NCI-H1105 treated with DMSO at 0.1 percent for 48 hours (cell line): ENCODE measurements around the gene LMO1.

Experiments
- DNase-seq: peaks from one replicate; lab custom pipeline; 2025; lab: John Stamatoyannopoulos, UW

The LMO1 gene

GRCh38 chr11:8227156-8228152 is 36.2 kb downstream of the LMO1 start:
- no peak for DNase-seq

- DNase-seq: peak; percentile 69
Observed at GRCh38 chr11:8225589-8226036, 38.1 kb downstream of the LMO1 start.

- no peak for DNase-seq
Observed at GRCh38 chr11:8224711-8225110, 39.0 kb downstream of the LMO1 start.

- no peak for DNase-seq
Observed at GRCh38 chr11:8224161-8224591, 39.5 kb downstream of the LMO1 start.

DNA sequence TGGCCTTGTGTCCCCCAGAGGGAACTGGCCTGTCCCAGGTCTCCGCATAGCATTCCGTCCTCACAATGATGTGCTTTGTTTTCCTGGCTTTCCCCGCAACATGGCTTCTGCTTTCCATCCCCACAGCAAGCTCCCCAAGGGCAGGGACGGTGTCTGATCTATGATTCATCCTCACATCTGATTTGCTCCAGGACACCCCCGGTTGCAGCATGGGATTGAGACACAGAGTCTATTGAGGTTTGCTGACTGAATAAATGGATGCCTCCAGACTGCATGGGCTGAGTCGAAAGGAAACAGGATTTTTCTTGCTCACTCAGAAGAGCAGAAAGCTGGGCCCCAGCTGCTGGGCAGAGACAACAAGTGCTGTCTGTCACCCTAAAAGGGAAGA is 40.2 kb downstream of the LMO1 start:
- DNase-seq: no peak

DNA sequence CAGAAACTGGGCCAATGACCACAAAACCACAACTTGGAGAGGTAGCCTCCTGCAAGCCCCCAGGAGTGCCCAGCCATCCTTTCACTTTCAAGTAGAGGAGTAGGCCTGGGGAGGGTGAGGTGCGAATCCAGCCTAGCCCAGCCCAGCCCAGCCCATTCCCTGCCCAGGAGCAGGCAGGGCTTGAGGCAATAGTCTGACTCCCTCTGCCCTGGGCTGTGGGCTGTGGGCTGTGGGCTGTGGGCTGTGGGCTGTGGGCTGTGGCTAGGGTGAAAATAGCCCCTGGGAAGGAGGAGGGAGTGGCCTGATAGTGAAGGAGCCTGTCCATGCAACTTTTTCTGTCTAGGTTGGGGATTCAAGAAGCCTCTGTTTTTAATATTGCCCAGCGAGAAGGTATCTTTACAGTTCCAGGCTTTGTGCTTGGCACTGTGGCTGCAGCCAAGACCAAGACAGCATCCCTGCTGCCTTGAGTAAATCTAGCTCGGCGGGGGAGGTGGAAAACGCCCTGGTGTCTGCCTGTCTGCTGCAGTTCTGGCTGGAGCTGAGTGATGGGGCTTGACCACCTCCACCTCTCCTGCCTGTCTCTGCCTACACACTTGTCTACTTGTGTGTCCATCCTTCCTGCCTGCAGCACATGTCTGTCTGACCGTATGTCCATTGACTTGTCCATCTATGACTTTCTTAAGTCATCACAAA is 40.7 kb downstream of the LMO1 start:
- no peak for DNase-seq

DNA sequence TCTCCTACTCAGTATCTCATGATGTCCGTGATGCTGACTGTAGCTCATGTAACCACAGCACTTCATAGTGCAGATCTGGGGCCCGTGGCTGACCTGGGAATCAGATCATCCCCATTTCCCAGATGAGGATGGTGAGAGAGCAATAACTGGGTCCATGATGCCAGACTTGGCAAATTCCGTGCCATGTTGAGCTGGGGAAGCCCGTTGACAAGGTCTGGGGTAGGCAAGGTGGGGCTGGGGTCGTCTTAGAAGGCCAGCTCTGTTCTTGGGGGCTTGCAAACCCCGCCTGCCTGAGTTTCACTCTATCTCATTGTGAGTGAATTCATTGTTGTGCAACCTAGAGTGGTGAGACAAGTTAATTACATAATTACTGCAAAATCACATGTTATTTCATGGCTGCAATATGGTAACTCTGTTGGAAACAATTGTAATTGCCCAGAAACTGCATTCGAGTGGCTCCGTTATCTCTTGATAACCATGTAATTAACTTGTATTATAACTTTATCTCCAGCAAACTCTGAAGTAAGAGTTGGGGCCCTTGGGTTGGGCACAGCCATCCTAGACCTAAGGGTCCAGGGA is 41.7 kb downstream of the LMO1 start:
- peak; percentile 45 for DNase-seq

- no peak for DNase-seq
Observed at GRCh38 chr11:8221046-8221723, 42.5 kb downstream of the LMO1 start.

DNA sequence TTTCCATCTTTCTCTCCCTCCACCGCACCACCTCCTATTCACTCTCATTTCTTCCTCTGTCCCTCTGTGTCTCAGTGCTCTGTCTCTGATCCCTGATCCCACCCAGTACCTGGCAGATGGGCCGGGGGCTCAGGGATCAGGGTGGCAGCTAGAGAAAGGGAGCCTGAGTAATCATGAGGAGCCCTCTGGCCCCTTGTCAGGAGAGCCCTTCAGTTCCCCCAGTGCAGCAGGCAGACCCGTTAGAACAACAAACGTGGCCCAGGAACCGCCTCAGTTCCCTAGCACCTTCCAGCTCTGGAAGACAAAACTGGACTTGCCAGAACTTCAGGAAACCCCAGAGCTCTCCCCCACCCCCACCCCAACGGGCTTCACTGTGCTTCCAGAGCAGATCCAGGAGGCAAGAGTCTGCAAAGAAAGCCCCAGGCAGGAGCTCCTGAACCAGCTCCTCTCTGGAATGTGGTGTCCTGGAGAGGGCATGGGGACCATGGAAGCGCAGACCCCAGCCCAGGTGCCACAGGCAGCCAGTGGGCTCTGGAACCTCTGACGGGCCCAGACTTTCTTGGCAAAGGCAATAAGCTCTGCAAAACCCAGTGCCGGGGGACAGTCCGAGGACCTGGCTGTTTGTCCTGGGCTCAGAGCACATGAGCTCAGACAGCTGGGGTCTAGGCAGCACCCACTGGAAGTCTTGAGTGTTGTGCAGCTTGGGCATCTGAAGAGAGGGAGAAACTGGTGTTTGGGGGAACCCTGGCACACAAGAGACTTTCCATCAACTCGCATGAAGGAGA is 43.2 kb downstream of the LMO1 start:
- no peak for DNase-seq

DNA sequence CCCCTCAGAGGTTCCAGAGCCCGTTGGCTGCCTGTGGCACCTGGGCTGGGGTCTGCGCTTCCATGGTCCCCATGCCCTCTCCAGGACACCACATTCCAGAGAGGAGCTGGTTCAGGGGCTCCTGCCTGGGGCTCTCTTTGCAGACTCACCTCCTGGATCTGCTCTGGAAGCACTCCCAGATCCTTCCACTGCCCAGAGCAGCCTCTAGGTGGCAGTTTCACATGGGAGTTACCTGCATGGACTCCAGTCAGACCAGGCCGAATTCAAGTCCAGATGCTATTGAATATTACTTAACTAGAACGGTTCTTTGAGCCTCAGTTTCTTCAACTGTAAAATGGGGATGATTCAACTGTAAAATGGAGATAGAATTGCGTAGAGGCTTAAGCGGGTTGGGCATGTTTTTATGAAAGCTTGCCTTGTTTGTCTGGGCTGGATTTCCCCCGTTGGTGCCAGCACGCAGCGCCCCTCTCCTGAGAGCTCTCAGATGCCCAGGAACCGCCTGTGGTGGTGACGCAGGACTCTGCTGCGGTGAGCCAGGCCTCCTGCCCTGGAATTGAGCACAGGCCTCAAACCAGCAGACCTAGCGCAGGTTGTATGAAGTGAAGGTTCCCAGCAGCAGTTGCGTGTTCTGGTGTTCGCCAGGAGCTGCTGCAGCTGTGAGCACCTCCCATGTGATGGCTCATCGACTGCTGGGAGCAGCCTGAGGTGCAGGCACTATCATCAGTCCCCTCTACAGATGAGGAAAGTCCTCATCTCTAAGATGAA is 44.2 kb downstream of the LMO1 start:
- DNase-seq: peak; percentile 49

- DNase-seq: no peak
Observed at GRCh38 chr11:8218840-8219239, 44.8 kb downstream of the LMO1 start.

DNA sequence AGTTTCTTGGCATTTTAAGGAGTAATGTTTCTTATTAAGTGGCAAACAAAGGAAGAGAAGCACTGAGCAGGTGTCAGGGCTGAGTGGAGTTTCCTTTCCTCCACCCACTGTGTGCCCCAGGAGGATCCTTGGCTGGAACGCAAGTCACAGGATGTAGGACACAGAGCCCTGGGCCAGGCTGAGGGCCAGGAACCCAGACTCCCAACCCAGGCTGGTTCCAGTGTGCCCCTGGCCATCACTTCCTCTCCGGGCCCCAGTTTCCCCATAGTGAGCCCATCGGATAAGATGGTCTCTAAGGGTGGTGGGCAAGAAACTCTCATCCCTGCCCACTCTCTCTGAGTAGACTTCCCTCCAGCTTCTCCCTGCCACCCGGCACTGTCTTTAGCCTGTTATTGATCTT is 45.3 kb downstream of the LMO1 start:
- no peak for DNase-seq

- DNase-seq: no peak
Observed at GRCh38 chr11:8217926-8218325, 45.8 kb downstream of the LMO1 start.

GRCh38 chr11:8217136-8217535 is 46.5 kb downstream of the LMO1 start:
- no peak for DNase-seq

DNA sequence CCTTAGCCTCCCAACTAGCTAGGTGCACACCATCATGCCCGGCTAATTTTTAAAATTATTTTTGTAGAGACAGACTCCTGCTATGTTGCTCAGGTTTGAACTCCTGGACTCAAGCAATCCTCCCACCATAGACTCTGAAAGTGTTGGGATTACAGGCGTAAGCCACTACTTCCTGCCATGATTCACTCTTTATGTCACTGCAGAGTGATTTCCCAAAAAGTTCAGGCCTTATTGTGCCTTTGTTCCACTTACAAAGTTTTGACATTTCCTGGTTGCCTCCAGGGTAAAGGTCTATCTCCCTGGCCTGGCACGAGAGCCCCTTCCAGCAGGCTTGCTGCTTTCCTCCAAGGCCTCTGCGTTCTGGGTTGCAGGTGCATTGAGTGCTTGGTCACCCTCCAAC is 50.3 kb downstream of the LMO1 start:
- DNase-seq: no peak

- no peak for DNase-seq
Observed at GRCh38 chr11:8209208-8209807, 54.4 kb downstream of the LMO1 start.

DNA sequence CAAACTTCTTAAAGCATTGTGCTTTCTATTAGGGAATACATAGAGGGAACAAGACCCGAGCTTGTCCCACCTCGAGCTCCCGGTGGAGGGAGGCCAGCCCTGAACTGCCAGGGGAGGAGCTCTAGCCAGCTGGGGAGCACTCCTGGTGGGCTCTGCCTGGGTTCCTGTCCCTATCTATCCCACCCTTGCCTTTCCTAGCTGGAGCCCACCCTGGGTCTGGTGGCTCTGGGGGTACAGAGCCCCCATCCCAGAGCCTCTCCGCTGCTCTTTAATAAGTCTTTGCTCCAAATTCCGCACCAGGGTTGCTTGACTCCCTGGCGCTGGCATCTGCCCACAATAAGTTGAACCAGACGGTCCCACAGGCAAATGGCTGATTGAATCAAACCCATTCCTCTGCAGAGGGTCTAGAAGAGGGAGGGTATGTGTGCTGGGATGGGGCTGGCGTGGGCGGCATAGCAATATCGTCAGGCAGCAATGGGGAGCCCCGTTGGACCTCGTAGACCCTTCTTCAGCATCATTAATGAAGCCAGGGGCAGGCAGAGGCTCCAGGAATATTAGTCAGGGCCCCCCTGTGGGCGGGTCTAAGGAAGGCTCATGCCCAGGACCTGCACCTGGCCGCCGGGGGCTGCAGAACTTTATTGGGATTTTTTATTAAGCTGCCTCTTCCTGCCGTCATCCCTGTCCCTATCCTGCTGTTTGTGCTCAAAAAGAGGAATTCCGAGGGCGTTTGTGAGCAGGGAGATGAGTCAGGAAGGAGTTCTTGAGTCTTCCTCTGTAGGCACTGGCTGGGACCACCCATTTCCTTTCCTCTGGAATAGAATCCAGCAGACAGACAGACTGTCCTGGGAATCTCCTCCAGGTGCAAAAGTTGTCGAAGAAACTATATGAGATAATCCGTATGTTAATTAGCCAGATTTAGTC is 56.3 kb downstream of the LMO1 start:
- DNase-seq: no peak

- peak; percentile 99 for DNase-seq
Observed at GRCh38 chr11:8206251-8207079, 57.2 kb downstream of the LMO1 start.
